ENCODE data around the gene TAF5L.
"Not testable (repeated sequence)": the region's sequence is repeated elsewhere in the genome, so short reads cannot be mapped to it uniquely, and the experiment has no call there.

TAF5L gene

GRCh38 chr1:229603371-229604005 lies 22.4 kb downstream of the TAF5L start:
- no peak for DNase-seq (ENCODE audit: low spot score)

GRCh38 chr1:229600229-229600628 lies 25.7 kb downstream of the TAF5L start:
- no peak for DNase-seq (ENCODE audit: low spot score)

GRCh38 chr1:229599218-229599954 lies 26.5 kb downstream of the TAF5L start:
- no peak for DNase-seq (ENCODE audit: low spot score)

DNA sequence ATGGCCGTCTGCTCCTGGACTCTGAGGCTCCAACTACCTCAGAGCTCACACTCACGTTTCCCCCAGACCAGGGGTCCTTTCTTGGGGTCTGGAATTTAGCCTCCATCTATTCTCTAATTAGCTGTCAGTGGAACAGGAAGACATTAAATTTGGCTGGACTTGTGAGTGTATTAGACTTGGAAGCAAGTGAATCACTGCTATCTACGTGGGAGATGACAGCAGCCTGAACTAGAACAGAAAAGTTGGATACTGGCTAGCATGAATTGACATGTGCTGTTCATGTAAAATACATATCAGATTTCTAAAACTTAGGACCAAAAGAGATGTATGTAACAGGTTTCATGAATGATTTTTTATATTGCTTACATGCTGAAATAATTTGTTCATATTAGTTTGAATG lies 28.0 kb downstream of the TAF5L start:
- DNase-seq (ENCODE audit: low spot score) = no peak

- no peak for DNase-seq (ENCODE audit: low spot score)
These were observed 28.8 kb downstream of the TAF5L start for GRCh38 chr1:229596925-229597699.

GRCh38 chr1:229595876-229596275 lies 30.0 kb downstream of the TAF5L start:
- DNase-seq (ENCODE audit: low spot score) = not testable (repeated sequence)

DNA sequence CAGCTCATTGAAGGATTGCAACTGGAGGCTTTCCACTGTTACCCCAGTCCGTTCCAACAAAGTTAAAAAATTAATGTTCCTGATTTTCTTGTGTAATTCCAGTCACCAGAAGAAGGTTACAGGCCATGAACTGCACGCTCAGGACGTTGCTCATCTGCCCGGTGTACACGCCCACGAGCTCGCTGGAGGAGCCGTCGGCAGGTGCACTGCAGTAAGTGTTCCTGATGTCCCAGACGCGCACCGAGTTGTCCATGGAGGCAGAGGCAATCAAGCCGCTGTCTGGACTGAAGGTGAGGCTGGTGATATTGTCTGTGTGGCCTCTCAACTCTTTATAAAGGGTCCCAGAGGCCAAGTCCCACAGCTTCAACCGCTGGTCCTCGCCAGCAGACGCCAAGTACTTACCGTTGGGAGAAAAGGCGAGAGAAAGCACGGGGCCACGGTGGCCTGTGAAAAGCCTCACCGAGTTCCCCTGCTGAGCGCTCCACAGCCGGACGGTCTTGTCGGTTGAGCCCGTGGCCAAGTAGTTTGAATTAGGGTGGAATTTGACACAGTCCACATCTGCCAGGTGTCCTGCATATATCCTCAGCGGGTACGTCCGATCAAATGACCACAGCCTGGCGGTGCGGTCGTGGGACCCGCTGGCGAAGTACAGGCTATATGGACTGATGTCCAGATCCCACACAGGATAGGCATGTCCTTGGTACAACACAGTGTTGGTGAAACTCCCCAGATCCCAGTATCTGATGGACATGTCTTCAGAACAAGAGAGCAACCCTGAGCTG lies 31.5 kb downstream of the TAF5L start:
- no peak for DNase-seq (ENCODE audit: low spot score)

- no peak for DNase-seq (ENCODE audit: low spot score)
These were observed 32.1 kb downstream of the TAF5L start for GRCh38 chr1:229593800-229594199.

DNA sequence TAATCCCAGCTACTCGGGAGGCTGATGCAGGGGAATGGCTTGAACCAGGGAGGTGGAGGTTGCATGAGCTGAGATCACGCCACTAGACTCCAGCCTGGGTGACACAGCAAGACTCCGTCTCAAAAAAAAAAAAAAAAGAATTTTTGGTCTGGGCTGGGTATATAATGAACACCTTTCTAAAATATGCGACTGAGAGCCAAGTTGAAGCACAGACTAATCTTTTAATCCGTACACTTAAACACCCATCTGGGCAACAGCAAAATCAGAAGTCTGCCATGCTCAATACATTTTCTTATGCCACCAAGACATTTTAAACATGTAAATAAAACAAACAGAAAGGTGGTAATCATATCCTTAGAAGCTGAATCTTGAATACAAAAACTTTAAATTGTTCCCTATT lies 35.8 kb downstream of the TAF5L start:
- DNase-seq (ENCODE audit: low spot score) = no peak

DNA sequence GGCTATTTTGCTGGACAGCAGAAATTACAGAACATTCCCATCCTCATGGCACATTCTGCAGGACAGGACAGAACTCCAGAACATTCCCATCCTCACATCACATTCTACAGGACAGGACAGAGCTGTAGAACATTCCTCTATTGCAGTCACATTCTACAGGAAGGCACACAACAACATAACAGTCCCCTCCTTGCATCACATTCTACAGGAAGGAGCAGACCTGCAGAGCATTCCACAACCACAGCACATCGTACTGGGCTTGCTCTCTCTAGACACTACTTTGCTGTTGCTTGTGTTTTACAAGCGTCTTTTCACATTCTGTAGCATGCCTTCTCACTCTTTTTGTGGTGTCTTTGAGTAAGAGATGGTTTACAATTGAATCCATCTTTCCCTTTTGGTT lies 40.6 kb downstream of the TAF5L start:
- DNase-seq (ENCODE audit: low spot score) = no peak

DNA sequence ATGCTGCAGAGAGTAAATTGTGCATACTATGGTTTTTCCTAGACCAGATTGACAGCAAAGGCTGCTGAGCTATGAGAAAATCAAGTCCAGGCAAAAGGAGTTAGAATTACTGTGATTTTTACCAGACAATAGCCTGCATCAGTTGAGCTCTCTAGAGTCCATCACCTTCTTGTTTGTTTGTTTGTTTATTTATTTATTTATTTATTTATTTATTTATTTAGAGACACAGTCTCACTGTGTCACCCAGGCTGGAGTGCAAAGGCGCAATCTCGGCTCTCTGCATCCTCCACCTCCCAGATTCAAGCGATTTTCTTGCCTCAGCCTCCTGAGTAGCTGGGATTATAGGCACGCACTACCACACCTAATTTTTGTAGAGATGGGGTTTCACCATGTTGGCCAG lies 43.2 kb downstream of the TAF5L start:
- DNase-seq (ENCODE audit: low spot score) = no peak

DNA sequence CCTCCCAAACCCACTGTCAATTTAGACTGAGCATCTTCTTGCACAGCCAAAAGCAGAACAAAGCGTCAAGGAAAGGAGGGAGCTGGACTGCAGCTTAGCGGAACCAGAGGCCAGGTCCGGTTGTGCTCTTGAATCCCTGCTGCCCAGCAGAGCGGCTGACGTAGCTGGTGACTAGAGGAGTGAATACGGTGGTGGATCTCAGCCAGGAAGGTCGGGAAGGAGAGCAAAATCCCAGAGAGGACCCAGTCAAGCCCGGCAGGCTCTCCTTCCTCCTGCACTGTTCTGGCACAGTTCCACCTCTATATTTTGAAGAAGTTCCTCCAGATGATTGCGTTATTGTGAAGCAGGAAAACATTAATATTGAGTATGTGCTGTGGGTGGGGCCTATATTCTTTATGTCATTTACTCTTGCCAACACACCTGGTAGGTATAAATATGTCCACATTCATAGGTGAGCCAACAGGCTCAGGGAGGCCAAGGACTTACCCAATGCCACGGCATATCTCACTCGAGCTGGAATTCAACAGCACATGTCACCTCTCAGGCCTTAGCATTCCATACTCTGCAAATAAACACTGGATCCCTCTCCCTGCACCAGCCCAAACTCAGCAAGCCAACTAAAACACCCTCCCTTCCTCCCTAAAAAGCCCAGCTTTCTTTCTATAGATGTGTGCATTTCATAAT lies 43.8 kb downstream of the TAF5L start:
- DNase-seq (ENCODE audit: low spot score) = no peak

DNA sequence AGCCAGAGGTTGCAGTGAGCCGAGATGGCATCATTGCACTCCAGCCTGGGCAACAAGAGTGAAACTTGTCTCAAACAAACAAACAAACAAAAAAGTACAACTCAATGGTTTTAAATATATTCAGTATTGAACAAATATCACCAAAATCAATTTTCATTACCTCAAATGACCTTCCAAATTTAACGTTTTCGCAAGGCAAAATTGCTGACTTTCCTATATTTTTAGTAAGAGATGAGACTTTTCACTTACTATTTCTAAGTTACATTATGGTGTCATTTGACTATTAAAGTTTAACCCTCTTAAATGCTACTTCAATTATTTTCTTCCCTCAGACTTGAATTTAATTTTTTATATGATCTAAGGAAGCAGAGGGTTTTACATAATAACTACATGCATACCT lies 44.4 kb downstream of the TAF5L start:
- DNase-seq (ENCODE audit: low spot score) = no peak

- no peak for DNase-seq (ENCODE audit: low spot score)
These were observed 46.8 kb downstream of the TAF5L start for GRCh38 chr1:229579059-229579673.

DNA sequence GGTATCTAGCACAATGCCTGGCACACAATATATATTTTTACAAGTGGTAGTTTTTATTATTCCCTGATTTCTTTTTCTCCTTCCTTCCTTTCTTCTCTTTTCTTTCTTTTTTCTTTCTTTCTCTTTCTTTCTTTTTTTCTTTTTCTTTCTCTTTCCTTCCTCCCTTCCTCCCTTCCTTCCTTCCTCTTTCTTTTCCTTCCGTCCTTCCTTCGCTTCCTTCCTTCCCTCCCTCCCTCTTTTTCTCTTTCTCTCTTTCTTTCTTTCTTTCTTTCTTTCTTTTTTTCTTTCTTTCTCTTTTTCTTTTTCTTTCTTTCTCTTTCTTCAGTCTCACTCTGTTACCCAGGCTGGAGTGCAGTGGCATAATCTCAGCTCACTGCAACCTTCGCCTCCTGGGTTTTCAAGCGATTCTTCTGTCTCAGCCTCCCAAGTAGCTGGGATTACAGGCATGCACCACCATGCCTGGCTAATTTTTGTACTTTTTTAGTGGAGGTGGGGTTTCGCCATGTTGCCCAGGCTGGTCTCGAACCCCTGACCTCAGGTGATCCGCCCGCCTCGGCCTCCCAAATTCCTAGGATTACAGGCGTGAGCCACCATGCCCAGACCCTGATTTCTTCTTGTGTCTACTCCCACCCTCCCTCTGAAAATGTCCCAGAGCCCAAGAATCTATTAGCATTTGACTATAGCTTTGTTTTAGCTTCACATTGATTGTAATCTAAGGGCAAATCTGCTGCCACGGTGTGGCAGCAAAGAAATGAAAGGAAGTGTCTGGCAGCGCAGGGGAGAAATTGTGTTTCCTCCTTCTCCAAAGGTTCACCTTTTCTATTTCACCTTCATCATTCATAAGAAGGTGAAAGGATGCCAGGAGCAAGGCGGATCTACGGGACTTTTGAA lies 47.5 kb downstream of the TAF5L start:
- DNase-seq (ENCODE audit: low spot score) = no peak

GRCh38 chr1:229574679-229575442 lies 51.1 kb downstream of the TAF5L start:
- no peak for DNase-seq (ENCODE audit: low spot score)

GRCh38 chr1:229572286-229572685 lies 53.6 kb downstream of the TAF5L start:
- no peak for DNase-seq (ENCODE audit: low spot score)

GRCh38 chr1:229570891-229571516 lies 54.9 kb downstream of the TAF5L start:
- no peak for DNase-seq (ENCODE audit: low spot score)

GRCh38 chr1:229570305-229570704 lies 55.6 kb downstream of the TAF5L start:
- DNase-seq (ENCODE audit: low spot score) = no peak
